ENCODE measurements around the gene ATXN1. TPM values are rescaled to one million over a fixed set of nuclear protein-coding genes. Genes with fewer than 3 reads are reported as not detected.

The ATXN1 gene
- total RNA-seq, 1 donor from 2014 or later: 36.0 TPM

GRCh38 chr6:16783952-16784565 lies 22.8 kb upstream of the ATXN1 start:
- no peak for DNase-seq (ENCODE audit: low spot score)

DNA sequence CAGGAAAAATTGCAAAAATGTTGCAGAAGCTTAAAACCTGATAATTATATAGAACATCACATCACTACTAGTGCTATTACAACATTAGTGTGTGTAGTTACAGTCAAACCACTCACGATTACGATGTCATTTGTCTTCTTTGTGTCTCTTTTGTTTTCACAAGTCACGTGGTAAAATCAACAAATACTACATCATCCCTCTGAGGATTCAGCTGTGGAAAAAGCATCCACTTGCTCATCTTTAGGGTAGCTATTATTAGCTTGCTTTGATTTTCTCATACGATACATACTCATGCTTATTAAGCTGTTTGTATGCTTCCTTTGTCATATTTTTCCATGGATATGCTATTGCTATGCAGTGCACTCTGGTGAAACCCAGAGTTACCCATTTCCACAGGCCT lies 22.2 kb upstream of the ATXN1 start:
- no peak for DNase-seq (ENCODE audit: low spot score)

DNA sequence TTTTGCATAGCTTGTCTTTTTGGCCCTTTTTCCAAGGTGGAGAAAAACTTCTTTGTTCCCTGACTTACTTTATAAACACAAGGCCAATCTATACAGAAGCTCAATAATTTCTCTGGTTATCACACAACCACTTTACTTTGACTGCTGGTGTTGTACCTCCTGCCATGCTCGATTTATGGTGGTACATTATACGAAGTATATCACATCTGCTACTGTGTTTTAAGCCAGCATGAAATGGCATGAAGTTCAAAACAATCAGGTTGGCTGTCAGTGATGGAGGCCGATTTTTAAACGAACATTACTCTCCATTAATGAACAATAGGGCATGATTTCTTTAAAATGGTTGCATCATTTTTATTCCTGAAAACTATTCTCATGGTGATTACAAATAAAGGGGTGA lies 21.0 kb upstream of the ATXN1 start:
- no peak for DNase-seq (ENCODE audit: low spot score)

- DNase-seq (ENCODE audit: low spot score): no peak
Observed at GRCh38 chr6:16781348-16782169, 20.3 kb upstream of the ATXN1 start.

GRCh38 chr6:16778521-16778920 lies 17.3 kb upstream of the ATXN1 start:
- DNase-seq (ENCODE audit: low spot score): no peak

- no peak for DNase-seq (ENCODE audit: low spot score)
Observed at GRCh38 chr6:16777794-16778193, 16.5 kb upstream of the ATXN1 start.

DNA sequence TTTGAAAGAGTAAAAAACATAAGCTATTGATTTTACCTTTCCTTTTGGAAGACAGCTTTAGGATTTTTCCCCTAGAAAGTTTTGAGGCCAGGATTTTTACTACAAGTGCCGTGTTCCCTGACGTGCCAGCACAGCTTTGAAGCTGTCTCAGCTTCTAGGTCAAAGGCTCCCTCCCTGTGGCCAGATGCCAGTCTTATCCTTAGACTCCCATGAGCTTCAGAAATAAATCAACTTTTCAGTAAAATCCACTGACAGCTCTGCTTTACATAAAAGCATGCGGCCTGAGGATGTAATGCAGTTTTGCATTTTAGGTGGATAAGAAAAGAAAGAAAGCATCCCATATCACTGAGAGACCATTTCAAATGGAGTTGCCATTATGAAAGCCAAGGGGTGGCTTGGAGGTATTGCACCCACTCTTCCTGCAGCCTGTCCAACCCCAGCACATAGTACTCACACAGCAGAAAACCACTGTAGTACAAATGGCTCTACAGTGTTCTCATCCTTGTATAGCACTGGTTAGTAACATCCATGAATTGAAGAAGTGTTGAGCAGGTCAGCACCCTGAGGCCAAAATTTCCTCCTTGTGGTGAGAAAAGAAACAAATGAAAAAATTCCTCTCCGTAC lies 15.2 kb upstream of the ATXN1 start:
- DNase-seq (ENCODE audit: low spot score): no peak

DNA sequence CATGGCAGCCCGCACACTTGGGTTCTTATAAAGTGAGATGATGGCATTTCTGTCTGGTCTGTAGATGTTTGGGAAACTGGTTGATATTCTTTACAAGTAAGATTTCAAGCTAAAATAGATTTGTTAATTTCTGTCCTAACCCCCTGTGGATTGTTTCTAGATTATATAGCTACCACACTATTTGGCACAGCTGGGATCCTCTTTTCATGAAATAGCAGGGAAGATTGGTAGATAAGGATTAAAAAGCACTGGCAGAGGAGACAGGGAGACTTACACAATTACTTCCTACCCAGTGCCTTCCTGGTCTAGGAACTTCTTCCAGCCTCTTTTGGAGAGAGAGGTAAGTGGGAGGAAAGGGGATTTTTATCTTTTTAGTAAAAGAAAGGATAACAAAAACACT lies 13.2 kb upstream of the ATXN1 start:
- no peak for DNase-seq (ENCODE audit: low spot score)

DNA sequence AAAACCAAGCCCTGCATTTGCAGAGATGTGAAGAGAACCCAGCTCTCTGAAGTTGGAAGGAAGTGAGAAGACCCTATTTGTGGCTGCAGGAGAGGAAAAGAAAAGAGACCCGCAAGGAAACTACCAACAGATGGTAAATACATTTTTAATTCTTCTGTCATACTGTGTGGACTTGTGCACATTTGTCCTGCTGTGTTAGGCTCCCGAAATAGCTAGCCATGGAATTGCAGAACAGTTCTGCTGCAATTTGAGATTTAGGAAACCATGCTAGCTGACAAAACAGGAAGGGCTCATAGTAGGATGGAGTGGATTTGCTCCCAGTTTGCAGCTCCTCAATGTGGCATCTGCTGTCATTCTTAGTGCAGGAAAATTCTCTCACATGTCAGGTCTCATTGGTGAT lies 12.1 kb upstream of the ATXN1 start:
- DNase-seq (ENCODE audit: low spot score): no peak

DNA sequence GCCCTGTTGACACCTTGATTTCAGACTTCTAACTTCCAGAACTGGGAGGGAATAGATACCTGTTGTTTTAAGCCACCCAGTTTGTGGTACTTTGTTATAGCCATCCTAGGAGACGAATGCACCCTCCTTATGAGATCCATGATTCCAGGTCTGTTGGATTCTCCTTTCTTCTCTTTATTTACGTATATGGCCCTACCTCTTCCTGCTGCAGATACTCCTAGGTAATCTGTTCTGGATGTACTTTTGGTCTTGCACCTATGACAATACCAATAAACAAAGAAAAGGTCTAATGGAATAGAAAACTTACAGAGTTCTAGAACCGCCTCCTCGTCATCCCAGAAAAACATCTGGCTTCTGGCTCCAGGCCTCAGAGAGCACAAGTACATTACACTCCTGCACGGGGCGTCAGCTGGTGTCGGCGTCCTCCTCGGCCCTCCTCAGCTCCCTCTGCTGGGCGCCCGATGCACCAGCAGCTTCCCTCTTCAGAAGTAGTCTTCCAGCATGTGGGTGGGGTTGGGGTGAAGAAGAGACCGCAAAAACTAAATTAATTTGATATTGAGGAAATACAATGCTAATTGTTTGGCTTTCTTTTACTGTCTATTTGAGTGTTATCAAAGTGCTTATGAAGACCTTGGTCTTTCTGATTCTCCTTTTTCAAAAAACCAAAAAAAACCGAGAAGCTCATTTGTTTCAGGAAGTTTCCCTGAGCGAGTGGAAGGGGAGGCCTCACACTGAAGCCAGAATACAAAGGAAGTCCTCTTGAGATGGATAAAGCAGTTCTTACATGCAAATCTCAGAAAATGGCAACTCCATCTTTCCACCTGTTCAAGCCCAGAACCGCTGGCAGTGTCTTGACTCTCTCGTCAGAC lies 9.7 kb upstream of the ATXN1 start:
- no peak for DNase-seq (ENCODE audit: low spot score)

GRCh38 chr6:16769986-16770376 lies 8.7 kb upstream of the ATXN1 start:
- DNase-seq (ENCODE audit: low spot score): no peak

DNA sequence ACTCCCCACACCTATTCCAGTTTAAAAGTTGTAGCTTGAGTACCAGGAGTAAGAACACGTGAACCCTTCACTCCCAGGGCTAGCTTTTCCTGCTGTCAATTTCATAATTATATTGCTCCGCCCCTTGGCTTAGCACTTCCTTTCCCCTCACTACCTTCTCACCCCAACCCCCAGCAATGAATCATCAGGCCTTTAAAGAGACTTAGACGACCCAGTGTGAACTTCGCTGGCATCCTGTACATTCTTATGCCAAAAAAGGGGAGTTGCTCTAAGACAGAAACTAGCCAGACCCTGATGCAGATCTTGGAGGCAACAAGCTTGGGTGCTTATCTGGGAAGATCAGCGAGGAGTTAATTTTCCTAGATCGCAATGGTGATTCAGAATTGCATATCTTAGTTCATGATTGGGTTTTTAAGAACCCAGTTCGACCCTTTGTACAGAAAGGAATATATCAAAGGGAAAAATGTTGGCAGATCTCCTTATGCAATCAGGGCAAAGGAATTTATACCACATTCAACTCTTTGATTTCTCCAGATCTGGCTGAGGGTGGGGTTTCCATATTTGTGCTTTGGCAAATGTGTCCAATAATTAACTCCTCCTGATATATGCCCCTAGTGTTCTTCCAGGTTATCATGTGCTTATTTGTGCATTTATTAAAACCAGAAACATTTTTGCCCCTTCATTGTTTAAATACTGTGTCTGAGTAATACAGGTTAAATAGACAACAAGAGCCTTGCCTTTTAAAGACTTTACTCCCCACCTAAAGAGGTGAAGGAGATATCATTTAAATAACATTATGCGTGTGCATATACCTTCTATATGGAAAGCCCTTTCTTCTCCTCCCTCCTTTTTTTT lies 8.1 kb upstream of the ATXN1 start:
- no peak for DNase-seq (ENCODE audit: low spot score)

GRCh38 chr6:16768477-16768830 lies 7.2 kb upstream of the ATXN1 start:
- DNase-seq (ENCODE audit: low spot score): no peak

DNA sequence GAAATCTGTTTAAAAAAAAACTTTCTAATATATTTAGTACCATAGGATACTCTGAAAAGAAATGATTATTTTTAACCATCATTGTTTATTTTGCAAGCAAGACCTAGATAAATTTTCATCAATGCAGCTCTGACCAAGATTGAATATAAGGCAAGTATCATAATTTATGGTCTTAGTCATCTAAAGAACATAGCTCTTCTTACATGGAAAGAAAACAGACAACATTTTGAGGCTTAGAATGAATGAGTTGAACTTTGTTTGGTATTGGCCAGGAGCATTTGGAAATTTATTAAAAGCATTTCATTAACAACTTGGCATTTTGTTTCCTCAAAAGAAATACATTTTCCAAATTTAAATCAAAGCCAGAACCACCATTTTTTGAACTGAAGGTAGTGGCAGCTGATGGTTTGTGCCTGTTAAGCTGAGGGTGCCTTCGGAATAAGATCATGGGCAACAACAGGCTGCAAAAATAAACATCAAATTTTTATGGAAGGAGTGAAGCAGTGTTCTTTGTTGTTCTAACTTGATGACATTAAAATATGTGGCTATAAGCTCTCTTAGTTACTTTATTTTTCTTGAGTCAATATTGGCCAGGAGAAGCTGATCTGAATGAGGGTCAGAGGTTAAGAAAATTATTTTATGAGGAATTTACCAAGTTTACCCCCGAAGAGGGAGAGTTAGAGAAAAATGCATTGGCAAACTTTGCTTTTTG lies 6.7 kb upstream of the ATXN1 start:
- no peak for DNase-seq (ENCODE audit: low spot score)

- no peak for DNase-seq (ENCODE audit: low spot score)
Observed at GRCh38 chr6:16766836-16767745, 5.8 kb upstream of the ATXN1 start.

DNA sequence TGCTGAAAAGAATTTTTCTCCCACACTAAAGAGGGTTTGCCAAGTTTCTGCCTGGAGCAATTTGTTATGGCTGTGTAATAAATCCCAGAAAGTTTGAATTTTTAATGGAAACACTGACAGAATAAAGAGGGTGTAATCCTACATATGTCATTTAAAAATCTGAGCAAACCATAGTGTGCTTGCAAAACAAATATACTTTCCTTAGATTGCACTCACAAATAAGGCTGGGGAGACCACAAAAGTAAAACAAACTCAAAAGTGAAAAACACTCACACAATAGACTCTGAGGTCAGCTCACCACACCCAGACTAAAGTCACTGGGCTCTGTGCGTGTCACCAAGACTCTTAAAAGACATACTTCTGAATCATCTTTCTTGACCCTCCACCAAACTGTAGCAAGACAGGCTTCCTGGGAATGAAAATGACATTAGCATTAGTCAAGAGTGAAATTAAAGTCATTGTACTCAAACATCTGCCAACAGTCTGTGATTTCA lies 4.8 kb upstream of the ATXN1 start:
- no peak for DNase-seq (ENCODE audit: low spot score)

DNA sequence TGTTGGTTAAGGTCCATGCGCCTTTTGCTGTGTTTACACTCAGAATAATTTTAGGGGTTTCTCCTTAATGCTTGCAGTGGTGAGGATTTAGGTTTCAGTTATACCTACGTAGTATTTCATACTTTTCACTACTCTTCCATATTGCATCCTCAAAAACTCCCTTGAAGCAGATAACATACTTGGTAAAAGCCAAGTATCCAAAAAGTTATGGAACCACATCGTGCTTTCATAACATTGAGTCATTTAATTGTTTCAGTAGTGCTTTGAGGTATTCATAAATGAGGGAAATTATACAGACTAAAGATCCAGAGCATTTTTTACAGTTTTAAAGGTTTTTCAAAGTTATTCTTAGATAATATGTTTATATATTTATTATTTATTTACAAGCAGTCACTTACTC lies 4.0 kb upstream of the ATXN1 start:
- DNase-seq (ENCODE audit: low spot score): no peak

- DNase-seq (ENCODE audit: low spot score): no peak
Observed at GRCh38 chr6:16764188-16764950, 3.1 kb upstream of the ATXN1 start.
